Measurements from ENCODE around the gene GLS.
A peak's percentile ranks its signal among the peaks of the same experiment; 100 is the strongest.
"Not testable (repeated sequence)": the region's sequence is repeated elsewhere in the genome, so short reads cannot be mapped to it uniquely, and the experiment has no call there.

Gene GLS

DNA sequence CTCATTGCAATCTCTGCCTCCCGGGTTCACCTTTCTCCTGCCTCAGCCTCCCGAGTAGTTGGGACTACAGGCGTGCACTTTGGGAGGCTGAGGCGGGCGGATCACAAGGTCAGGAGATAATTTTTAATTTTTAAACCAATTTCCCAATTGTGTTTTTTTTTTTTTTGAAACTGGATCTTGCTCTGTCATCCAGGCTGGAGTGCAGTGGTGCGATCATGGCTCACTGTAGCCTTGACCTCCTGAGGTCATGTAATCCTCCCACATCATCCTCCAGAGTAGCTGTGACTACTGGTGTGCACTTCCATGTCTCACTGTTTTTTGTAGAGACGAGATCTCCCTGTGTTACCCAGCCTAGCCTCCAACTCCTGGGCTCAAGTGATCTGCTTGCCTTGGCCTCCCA, 49.3 kb downstream of the GLS start:
- DNase-seq (ENCODE audit: low read depth, low spot score), result no peak

DNA sequence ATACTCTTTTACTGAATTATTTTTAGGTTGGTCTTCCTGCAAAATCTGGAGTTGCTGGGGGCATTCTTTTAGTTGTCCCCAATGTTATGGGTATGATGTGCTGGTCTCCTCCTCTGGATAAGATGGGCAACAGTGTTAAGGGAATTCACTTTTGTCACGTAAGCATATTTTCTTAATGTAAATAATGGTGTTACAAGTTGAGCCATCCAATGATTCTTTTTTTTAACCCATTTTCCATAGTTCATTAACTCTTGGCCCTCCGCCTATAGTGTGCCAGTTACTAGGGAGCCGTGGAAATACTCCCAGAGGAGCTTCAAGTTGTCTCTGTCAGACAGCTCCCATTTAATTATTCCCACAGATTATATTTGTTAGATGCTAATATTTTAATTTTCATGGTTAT, 49.8 kb downstream of the GLS start:
- DNase-seq (ENCODE audit: low read depth, low spot score), result no peak

DNA sequence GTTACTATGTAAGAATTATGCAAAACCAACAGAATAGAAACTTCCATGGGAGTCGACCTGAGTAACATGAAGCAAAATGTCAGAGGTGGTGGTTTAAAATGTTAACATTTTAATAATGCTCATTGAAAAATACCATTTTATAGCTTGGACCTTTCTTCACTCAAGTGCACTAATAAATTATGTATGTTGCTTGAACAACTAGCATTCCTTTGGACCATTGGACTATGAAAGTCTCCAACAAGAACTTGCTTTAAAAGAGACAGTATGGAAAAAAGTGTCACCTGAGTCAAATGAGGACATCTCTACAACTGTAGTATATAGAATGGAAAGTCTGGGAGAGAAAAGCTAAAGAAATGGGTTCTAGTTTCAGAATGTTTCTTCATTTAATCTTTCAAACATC, 51.9 kb downstream of the GLS start:
- no peak for DNase-seq (ENCODE audit: low read depth, low spot score)

GRCh38 chr2:190933361-190933760, 52.7 kb downstream of the GLS start:
- no peak for DNase-seq (ENCODE audit: low read depth, low spot score)

DNA sequence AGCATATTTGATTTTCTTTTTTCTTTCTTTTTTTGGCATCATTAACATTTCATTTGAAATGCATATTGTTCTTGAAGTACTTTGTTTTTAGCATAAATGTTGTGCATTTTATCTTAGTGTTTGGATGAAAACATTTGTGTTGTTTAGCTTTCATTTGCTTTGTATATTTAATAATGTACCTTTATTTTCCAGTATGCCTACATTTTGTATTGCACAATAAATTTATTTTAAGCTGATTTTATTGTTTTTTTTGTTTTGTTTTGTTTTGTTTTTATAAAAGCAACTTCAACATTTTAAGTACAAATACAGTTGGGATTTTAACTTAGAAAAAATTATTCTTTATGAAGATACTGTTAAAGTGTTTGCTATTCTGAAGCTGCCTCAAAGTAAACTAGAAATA, 54.4 kb downstream of the GLS start:
- no peak for DNase-seq (ENCODE audit: low read depth, low spot score)

DNA sequence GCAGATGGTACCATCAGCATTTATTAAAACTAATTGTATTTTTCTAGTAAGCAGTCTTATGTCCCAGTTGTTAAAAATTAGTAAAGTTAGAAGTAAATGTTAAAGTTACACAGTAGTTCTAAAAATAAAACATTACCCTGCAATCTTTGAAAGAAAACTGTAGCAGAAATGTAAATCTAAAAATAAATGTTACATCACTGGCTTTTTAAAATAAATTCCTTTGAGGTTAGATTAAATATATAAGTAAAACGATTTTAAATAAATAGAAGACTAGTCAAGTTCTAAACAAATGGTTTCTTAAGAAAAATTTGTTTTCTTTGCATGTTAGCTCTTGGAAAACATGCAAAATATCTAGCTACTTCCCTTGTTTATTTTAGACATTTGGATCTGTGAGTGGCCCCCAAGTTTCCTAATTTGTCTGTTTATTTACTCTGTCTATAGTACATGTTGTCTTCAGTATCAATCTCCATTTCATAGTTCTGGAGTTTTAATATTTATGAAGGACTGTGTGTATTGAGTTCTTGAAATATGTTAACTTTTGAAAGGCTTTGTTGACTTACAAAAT, 58.2 kb downstream of the GLS start:
- no peak for DNase-seq (ENCODE audit: low read depth, low spot score)

- DNase-seq (ENCODE audit: low read depth, low spot score), result peak; percentile 25
Observed at GRCh38 chr2:190940454-190940853, 59.8 kb downstream of the GLS start.

DNA sequence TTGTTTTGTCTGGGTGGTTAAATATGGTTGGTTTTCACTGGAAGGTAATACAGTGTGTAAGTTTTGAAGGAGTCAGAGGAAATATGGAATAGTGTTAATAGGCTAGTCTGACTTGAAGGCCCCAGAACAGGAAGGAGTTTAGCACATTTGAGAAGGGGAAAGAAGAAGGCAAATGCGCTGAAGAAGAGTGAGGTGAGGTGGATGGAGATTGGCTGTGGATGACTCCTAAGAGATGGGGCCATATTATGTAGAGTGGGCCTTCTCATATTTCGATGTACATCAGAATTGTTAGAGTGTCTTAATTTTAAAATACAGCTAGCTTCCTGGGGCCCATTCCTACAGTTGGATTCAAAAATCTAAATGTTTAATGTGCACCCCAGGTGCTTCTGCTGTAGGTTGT, 61.0 kb downstream of the GLS start:
- DNase-seq (ENCODE audit: low read depth, low spot score), result no peak

DNA sequence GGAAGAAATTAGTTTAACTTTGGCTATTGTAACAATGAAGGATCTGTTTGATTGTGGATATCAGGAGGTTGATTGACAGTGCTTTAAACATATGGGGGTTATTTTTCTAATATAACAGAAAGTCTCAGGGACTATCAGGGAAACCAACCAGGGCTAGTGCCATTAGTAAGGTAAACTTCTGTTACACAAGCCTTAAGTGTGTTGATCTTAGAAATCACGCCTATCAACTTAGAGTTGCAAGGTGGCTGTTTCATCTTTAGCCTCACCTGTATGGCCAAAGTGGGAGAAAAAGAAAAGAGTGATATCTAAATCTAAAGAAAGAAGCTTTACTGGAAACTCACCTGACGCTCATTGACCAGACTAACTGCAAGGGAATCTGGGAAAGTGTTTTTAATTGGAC, 62.1 kb downstream of the GLS start:
- no peak for DNase-seq (ENCODE audit: low read depth, low spot score)

- no peak for DNase-seq (ENCODE audit: low read depth, low spot score)
Observed at GRCh38 chr2:190943706-190944105, 63.1 kb downstream of the GLS start.

GRCh38 chr2:190947141-190947540, 66.5 kb downstream of the GLS start:
- DNase-seq (ENCODE audit: low read depth, low spot score), result peak; percentile 77

DNA sequence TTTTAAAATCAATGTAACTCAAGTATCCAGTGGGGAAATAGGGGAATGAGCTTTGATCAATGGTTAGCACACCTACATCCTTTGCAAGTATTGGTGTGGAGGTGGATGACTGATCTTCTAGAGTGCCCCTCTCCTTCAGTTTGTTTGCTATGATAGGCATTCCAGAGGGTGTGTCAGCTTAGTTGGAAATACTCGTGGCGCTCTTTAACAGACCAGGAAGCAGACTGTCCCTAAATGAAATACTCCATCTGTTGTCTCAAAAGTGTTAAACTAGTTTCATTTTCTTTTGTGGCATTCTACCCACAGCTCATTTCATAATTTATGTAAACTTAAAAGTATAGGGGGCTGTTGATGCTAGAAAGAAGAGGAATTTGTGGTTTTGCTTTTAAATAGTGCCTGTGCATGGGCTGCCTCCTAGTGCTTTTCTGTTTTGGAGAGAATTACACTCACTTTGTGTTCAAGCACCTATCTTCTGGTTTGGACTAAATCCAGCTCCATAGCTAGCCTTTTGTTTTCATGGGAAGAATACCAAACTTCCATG, 67.2 kb downstream of the GLS start:
- DNase-seq (ENCODE audit: low read depth, low spot score), result peak; percentile 82

DNA sequence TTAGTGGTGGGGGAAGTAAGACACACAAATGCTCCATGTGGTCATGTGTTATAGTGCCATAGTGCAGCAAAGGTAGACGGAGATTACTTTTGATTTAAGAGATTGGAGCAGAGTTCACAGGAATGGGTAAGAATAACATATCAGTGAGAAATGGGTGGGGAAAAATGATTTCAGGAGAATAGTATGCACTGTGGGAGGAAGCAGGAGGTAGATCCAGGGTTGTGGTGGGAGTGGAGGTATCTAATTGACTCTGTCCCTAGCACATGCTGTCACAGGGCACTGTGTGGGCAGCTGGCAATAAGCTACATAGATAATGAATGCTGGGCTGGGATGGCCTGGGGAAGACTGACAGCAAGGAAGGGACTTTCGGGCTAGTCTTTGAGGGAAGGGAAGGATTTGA, 68.0 kb downstream of the GLS start:
- DNase-seq (ENCODE audit: low read depth, low spot score), result peak; percentile 85

DNA sequence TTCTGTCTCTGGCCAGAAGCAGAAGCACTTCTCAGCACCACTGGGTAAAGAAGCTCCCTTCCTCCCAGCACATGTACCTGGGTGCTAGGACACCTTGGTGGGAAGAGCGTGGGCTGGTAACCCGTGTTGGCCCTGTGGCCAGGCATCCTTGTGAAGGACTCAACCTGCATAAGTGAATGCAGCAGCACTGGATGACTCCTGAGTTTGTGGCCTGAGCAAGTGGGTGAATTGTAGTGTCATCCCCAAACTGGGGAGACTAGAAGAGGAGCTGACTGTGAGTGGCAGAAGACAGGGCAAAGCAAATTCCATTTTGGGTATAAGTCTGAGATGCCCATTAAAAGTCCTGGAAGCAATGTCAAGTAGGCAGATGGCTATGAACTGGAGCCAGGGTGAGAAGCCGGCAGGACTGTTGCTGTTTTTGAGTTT, 70.0 kb downstream of the GLS start:
- DNase-seq (ENCODE audit: low read depth, low spot score), result no peak

- DNase-seq (ENCODE audit: low read depth, low spot score), result no peak
Observed at GRCh38 chr2:190953257-190953656, 72.6 kb downstream of the GLS start.

- no peak for DNase-seq (ENCODE audit: low read depth, low spot score)
Observed at GRCh38 chr2:190959911-190960788, 79.5 kb downstream of the GLS start.

DNA sequence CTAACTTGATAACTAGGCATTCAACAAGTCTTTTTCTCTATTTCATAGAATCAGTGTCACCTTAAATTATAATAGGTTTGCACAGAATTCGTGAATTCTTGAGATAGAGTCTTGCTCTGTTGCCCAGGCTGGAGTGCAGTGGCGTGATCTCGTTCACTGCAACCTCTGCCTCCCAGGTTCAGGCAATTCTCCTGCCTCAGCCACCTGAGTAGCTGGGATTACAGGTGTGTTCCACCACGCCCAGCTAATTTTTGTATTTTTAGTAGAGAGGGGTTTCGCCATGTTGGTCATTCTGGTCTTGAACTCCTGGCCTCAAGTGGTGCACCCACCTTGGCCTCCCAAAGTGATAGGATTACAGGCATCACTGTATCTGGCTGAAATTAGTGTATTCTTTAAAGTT, 80.5 kb downstream of the GLS start:
- DNase-seq (ENCODE audit: low read depth, low spot score), result not testable (repeated sequence)

DNA sequence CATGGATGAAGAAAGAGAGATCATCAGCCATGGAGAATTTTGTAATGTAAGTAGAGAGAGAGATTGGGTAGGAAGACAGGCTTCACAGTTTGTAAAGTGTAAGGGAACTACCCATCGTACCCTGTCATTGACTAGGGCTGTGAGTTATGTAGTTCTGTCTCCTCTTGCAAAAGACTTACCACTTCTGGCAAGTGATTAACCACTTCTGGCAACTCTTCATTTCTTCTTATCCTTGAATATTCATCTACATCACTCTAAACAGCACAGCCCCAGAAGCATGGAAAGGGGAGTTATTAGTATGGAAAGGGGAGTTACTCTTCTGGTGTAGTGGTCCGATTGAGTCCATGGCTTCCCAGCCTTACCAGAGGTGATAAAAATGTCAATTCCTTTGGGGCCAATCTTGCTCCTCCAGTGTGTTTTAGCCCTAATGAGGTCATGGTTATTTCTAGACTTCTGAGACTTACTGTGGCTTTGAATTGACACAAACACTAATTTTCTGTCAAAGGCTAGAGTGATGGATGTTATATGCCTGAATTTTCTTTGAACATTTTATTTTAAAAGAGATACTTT, 81.4 kb downstream of the GLS start:
- peak; percentile 18 for DNase-seq (ENCODE audit: low read depth, low spot score)

GRCh38 chr2:190963088-190963487, 82.5 kb downstream of the GLS start:
- no peak for DNase-seq (ENCODE audit: low read depth, low spot score)

DNA sequence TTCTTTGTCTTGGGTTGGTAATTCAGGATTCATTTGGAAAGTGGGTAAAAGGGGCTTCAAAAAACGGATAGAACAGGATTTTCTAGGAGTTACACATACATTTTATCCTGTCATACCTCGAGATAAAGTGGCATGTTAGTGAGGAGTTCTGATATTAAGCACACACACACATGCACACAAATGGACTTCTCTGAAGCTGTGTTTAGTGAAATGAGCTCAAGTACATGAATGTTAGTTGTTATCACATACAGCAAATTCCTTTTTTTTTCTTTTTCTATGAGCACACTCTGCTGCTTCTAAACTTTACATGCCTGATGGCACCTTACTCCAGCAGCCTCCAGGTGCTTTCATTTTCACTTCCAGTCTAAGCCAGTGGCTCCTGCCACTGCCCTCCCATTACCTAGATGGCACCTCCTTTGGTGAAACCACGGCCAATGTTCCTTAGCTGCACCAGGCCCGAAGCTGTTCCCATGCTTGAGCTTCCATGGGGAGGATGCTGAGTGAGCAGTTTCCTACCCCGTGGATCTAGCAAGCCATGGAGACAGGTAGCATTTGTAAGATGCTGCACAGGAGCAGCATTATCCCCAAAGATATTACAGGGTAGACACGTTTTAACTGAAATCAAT, 83.7 kb downstream of the GLS start:
- DNase-seq (ENCODE audit: low read depth, low spot score), result no peak

DNA sequence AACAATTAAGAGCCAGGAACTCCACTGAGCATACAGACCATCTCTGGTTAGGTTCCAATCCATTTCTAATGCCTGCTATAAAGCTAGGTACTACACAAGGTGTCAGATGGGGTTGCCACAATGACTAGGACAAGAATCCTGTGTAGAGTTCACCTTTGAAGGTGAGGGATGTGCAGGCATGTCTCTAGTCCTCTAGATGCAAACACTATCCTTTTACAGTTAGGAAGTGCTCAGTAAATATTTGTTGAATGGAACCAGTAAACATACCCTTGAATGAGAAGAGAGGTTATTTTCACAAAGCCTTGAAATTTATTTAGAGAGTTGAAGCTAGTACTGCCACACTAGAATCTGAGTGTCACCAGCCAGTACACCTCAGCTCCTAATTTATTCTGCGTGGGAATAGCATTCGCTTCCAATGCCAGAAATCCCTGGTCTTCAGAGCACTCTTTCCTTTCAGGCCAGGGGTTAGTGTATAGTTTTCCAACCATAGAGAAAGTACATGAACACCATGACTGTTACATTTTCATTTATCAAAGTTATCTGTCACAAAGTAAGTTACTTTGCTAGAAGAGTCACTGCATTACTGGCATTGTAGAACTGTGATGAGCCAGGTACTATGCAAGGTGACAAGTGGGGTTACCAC, 85.1 kb downstream of the GLS start:
- DNase-seq (ENCODE audit: low read depth, low spot score), result no peak

DNA sequence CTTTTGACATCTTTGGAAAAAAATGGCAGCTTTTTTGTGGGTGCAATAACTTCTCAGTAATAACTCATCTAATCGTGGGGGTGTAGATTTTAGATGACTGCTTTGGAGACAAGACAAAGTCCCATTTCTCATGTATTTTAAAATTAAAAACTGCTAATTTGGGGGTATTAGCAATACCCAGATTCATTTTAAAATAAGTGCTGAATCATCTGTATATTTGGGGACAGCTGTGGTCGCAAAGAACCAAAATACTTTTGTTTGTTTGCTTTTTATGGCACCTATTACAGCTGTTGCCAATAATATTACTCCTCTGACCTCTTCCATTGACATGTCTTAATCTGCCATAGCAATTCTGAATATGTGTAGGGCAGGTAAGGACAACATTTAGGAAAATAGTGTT, 87.9 kb downstream of the GLS start:
- DNase-seq (ENCODE audit: low read depth, low spot score), result no peak

Data from astrocyte of the hippocampus (primary cell).